AG09319 (cell line): ENCODE results near the gene PYGM.

Experiments
- DNase-seq: peaks from one replicate; pipeline ENCODE4 v3.0.0-alpha.2; 2010; ENCODE audit warnings: low read depth; ENCODE audit errors: extremely low read depth
- TF ChIP-seq, protein P1 (sequence below): IDR thresholded peaks from 2 replicates; pipeline ENCODE4 v1.5.1; 2011; ENCODE audit warnings: low read depth, mild to moderate bottlenecking, inconsistent platforms, low read length, moderate library complexity

The PYGM gene

DNA sequence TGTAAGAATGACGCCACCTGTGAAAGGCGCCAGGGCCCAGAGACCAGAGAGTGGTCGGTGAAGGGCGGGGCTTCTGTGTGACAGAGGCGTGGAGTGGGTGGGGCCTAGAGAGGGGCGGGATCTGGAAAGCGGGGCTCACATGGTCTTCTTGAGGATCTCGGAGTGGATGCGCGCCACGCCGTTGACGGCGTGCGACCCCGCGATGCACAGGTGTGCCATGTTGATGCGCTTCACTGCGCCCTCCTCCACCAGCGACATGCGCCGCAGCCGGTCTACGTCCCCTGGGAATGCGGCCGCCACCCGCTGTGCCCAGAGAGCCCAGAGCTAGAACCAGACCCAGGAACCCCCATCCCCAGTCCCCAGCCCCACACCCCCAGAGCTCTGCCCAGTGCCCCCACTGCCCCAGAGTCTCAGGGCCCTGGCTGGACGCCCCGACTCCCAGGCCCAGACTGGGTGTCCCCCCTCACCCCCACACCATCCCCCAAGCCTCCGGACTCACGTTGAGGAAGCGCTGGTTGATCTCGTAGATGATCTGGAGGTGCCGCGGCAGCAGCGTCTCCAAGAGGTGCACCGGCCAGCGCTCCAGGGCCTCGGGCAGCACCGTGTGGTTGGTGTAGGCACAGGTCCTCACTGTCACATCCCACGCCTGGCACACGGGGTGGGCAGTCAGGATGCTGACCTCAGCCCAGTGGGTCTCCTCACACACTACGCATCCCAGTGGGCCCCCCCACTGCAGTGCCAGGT is 6.2 kb downstream of the PYGM start:
- TF ChIP-seq, protein P1, sequence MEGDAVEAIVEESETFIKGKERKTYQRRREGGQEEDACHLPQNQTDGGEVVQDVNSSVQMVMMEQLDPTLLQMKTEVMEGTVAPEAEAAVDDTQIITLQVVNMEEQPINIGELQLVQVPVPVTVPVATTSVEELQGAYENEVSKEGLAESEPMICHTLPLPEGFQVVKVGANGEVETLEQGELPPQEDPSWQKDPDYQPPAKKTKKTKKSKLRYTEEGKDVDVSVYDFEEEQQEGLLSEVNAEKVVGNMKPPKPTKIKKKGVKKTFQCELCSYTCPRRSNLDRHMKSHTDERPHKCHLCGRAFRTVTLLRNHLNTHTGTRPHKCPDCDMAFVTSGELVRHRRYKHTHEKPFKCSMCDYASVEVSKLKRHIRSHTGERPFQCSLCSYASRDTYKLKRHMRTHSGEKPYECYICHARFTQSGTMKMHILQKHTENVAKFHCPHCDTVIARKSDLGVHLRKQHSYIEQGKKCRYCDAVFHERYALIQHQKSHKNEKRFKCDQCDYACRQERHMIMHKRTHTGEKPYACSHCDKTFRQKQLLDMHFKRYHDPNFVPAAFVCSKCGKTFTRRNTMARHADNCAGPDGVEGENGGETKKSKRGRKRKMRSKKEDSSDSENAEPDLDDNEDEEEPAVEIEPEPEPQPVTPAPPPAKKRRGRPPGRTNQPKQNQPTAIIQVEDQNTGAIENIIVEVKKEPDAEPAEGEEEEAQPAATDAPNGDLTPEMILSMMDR = no peak
- DNase-seq = no peak

DNA sequence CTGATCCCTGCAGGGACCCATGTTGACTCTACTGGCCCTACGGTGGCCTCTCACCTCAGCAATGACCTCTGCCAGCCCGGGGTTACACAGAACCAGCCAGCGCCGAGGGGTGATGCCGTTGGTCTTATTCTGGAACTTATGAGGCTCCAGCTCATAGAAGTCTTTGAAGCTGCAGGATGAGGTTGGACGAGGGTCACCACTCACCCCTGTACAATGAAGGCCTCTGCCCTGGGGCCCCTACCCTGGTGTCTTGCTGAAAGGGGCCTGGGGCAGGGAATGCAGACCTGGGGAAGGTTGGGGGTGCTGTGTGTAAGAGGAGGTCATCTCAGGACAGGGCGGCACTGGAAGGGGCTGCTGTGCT is 6.8 kb downstream of the PYGM start:
- DNase-seq = no peak
- TF ChIP-seq, protein P1 = no peak

DNA sequence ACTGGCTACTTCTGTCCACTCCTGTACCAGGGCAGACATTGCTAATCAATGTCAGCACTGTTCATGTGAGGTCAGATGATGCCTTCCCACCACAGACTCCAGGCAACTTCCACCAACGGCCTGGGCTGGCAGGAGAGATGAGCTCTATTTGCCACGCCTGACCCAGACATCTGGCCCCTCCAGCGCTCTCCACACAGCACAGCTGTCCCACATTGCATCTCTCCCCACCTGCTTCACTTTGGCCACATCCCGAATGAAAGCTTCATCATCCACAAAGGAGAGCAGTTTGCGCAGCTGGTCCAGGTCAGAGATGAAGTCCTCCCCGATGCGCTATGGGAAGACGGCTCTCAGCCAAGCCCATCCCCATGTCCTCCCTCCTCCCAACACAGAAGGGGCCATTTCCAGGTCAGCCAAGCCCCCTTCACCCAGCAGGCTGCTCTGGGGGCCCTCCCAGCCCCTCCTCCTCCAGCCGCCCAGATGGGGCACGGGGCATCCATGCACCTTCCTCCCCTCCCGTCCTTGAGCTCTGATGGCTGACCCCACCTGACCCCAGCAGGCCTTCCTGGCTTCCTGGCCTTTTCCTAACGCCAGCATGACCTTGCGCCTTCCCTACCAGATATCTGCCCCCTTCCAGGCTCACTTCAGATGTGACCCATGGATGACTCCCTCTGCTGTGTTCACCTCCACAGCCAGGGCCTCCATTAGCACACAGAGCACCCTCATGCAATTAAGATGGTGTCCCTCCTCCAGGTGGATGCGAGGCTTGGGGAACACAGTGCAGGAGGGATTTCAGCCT is 7.4 kb downstream of the PYGM start:
- DNase-seq = no peak
- TF ChIP-seq, protein P1 = no peak

DNA sequence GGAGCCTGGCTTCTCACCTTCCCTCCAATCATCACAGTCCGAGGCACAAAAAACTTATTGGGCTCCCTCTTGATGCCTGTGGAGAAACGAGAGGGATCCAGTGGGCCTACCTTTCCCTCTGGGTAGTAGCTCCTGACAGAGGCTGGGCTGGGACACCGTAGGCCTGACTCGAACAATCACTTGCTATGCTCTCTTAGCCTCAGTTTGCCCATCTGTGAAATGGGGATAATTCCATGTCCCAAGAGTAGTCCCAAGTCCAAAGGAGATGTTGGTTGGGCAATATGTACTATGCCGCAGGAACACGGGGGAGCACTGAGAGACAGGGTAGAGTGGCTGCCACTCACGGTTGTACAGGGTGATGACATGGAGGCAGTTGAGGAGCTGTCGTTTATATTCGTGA is 8.2 kb downstream of the PYGM start:
- DNase-seq = no peak
- TF ChIP-seq, protein P1 = no peak

DNA sequence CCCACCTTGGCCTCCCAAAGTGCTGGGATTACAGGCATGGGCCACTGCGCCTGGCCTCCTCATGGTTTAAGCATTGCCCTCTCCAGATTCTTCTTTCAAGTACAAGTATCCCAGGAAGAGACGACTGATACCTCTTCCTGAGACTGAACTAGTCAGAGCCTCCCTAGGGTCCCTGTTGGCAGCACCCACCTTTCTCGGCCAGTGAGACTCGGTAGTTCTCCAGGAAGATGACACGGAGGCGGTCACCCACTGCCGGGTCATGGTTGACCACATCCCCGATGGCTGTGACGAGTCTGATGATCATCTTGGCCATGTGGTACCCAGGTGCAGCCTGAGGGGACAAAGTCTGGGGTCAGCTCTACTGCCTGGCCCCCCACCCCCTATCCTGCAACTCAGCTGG is 8.6 kb downstream of the PYGM start:
- no peak for DNase-seq
- TF ChIP-seq, protein P1 = no peak

DNA sequence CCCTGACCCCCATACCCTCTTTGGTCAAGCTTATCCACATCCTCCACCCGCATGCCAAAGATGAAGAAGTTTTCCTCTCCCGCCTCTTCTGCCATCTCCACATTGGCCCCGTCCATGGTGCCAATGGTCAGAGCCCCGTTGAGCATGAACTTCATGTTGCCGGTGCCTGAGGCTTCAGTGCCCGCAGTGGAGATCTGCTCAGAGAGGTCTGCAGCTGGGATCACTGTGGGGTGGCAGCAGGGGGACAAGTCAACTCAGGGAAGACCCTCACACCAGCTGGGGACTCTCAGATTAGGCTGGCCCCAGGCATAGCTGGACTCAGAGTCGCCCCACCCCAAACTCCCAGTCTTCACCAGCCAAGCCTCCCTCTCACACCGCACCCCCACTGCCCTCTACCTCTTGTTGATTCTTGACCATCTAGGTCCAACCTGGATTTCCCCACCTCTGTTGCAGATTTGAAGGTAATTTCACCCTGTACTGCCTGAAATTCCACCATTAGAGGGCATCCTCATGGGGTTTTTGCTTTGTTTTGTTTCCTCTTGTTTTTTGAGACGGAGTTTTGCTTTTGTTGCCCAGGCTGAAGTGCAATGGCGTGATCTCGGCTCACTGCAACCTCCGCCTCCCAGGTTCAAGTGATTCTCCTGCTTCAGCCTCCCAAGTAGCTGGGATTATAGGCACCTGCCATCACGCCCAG is 9.3 kb downstream of the PYGM start:
- TF ChIP-seq, protein P1 = no peak
- no peak for DNase-seq
